Measurements from ENCODE around the gene ANAPC13. TPM values are rescaled to one million over a fixed set of nuclear protein-coding genes. Genes with fewer than 3 reads are reported as not detected.

Gene ANAPC13
- total and polyA plus RNA-seq, 10 of the 15 experiments (the other 5 are each of a cell fraction or from before 2014, with no cell fraction given) = 34.9 to 139 (median 83.0) TPM

DNA sequence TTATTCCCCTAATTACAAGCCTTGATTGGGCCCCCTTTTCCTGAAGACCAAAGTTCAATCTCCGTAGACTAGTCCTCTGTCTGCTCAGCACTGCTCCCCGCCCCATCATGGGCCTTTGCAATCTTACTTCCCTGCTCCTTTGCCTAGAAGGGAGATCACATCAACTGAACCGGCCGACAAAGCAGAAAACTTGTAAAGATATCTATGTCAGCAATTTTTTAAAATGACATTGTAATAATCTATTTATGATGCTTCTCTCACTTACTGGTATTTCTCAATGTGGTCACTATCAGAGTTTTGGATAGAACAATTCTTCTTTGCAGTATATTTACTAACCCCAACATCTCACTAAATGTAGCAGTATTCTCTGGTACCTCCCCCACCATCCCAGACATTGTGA lies 17.3 kb downstream of the ANAPC13 start:
- ATAC-seq = no peak
- POLR2A ChIA-PET = no interaction called here
- RAD21 ChIA-PET (ENCODE audit: unreplicated experiment) = no interaction called here
- TF ChIP-seq ZNF384 (IDR thresholded peaks at IDR 0.05; ENCODE audit: borderline replicate concordance, low read depth, low read length) (no peak), TARDBP (IDR thresholded peaks at IDR 0.05; ENCODE audit: borderline replicate concordance) (no peak), ZNF24 (IDR thresholded peaks at IDR 0.05) (no peak), ELK1 (IDR thresholded peaks at IDR 0.05; ENCODE audit: low read depth, low read length) (no peak), MYC (IDR thresholded peaks at IDR 0.05; ENCODE audit: insufficient read depth, insufficient read length, insufficient replicate concordance, low read length, severe bottlenecking) (no peak), MLLT1 (IDR thresholded peaks at IDR 0.05) (no peak), SMARCA5 (IDR thresholded peaks at IDR 0.05) (no peak), MTA2 (IDR thresholded peaks at IDR 0.05; ENCODE audit: low read depth) (no peak), SKIL (IDR thresholded peaks at IDR 0.05; ENCODE audit: low read depth, poor library complexity, severe bottlenecking) (no peak), YBX1 (IDR thresholded peaks at IDR 0.05) (no peak), NFIC (IDR thresholded peaks at IDR 0.05; ENCODE audit: low read depth, low read length) (no peak), CHD4 (IDR thresholded peaks at IDR 0.05) (no peak)
- TF ChIP-seq, protein P1, sequence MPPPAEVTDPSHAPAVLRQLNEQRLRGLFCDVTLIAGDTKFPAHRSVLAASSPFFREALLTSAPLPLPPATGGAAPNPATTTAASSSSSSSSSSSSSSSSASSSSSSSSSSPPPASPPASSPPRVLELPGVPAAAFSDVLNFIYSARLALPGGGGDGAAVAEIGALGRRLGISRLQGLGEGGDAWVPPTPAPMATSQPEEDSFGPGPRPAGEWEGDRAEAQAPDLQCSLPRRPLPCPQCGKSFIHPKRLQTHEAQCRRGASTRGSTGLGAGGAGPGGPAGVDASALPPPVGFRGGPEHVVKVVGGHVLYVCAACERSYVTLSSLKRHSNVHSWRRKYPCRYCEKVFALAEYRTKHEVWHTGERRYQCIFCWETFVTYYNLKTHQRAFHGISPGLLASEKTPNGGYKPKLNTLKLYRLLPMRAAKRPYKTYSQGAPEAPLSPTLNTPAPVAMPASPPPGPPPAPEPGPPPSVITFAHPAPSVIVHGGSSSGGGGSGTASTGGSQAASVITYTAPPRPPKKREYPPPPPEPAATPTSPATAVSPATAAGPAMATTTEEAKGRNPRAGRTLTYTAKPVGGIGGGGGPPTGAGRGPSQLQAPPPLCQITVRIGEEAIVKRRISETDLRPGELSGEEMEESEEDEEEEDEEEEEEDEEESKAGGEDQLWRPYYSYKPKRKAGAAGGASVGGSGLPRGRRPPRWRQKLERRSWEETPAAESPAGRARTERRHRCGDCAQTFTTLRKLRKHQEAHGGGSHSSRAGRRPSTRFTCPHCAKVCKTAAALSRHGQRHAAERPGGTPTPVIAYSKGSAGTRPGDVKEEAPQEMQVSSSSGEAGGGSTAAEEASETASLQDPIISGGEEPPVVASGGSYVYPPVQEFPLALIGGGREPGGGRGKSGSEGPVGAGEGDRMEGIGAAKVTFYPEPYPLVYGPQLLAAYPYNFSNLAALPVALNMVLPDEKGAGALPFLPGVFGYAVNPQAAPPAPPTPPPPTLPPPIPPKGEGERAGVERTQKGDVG (CRISPR knock-in tag; IDR thresholded peaks at IDR 0.05) = no peak
- TF ChIP-seq, protein P2, sequence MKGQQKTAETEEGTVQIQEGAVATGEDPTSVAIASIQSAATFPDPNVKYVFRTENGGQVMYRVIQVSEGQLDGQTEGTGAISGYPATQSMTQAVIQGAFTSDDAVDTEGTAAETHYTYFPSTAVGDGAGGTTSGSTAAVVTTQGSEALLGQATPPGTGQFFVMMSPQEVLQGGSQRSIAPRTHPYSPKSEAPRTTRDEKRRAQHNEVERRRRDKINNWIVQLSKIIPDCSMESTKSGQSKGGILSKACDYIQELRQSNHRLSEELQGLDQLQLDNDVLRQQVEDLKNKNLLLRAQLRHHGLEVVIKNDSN (IDR thresholded peaks at IDR 0.05; ENCODE audit: borderline replicate concordance, extremely low read length, insufficient read depth, low read depth, low read length) = no peak
- TF ChIP-seq, protein P3, sequence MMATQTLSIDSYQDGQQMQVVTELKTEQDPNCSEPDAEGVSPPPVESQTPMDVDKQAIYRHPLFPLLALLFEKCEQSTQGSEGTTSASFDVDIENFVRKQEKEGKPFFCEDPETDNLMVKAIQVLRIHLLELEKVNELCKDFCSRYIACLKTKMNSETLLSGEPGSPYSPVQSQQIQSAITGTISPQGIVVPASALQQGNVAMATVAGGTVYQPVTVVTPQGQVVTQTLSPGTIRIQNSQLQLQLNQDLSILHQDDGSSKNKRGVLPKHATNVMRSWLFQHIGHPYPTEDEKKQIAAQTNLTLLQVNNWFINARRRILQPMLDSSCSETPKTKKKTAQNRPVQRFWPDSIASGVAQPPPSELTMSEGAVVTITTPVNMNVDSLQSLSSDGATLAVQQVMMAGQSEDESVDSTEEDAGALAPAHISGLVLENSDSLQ (IDR thresholded peaks at IDR 0.05) = no peak

More for the DNA sequence above, 17.3 kb downstream of the ANAPC13 start:
- in situ Hi-C loops (cut with MboI) (no loop called here), intact Hi-C loops (cut with micrococcal nuclease; ENCODE audit: unreplicated experiment) (no loop called here)
- H2AFZ ChIP-seq (ENCODE audit: control insufficient read depth, low read depth, low read length) = no peak overlapping the region
- DNase-seq (ENCODE audit: low read depth, low spot score) (no peak), FAIRE-seq (no peak)
- WGBS (ENCODE audit: insufficient coverage, insufficient replicate concordance, low lambda C conversion rate, missing lambda C conversion rate) = 78% methylated on average over 4 of the region's 4 CpGs
- H4K20me1 ChIP-seq (ENCODE audit: control insufficient read depth, insufficient read depth) = no peaks in the 10 kb centered on the region
- no TSS peak for BruUV-seq (replicated peaks)
- H3K79me2 ChIP-seq (ENCODE audit: control insufficient read depth, insufficient read depth, low read length) = no peaks in the 10 kb centered on the region
- no peaks in the 10 kb centered on the region for H3K9me3 ChIP-seq (replicated peaks; ENCODE audit: control insufficient read depth, insufficient read depth, low read length)
- ChIA-PET SMC1A (ENCODE audit: uncharacterized antibody, unreplicated experiment) (interaction anchor here (0.6 to 0.9 kb wide), 2 partner anchors 18 to 728 kb away, joined by 3 read pairs; partner anchors contain the start of genes ANAPC13 and CEP63), CTCF (interaction anchor here (0.6 kb wide), 1 partner anchor 18 kb away, joined by 3 read pairs; no protein-coding TSS in a partner anchor)
- no peak overlapping the region for H3K4me2 ChIP-seq (ENCODE audit: control insufficient read depth, insufficient read depth)
- no peak overlapping the region for H3K27ac ChIP-seq (ENCODE audit: control insufficient read depth, insufficient read depth)
- H3K9ac ChIP-seq (ENCODE audit: control insufficient read depth, insufficient read depth, low read length) = no peak overlapping the region
- no peak overlapping the region for H3K4me3 ChIP-seq
- H3K36me3 ChIP-seq (ENCODE audit: control insufficient read depth in 2 of 2, insufficient read depth in 2 of 2, low read length in 1 of 2) = no peaks in the 10 kb centered on the region
- H3K27me3 ChIP-seq (replicated peaks in 1 of 2; ENCODE audit: control insufficient read depth in 2 of 2, insufficient read depth in 2 of 2, low read length in 1 of 2) = no peaks in the 10 kb centered on the region
- no peaks in the 10 kb centered on the region for H3K4me1 ChIP-seq (ENCODE audit: control insufficient read depth, insufficient read depth, low read length)
